OCI-LY3 (cell line): ENCODE data around the gene HOXB3.

Source experiments
- H2AFZ ChIP-seq: fragments of 200-600, 300-600 bp; shearing (Covaris generic); 2 replicates; pipeline ENCODE4 v1.6.0; 2014; ENCODE audit warnings: antibody characterized with exemption, low read depth, low read length
- H3K27ac ChIP-seq: fragments of 200-600, 300-600 bp; sonication (generic); 2 replicates; pipeline ENCODE4 v1.5.1; 2014; ENCODE audit warnings: mild to moderate bottlenecking, low read length, moderate library complexity, mixed read lengths
- H3K27me3 ChIP-seq: fragments of 200-600, 300-600 bp; sonication (generic); 2 replicates; pipeline ENCODE4 v1.6.1; 2014; ENCODE audit warnings: low read depth, low read length, mixed read lengths
- H3K36me3 ChIP-seq: fragments of 200-600, 300-600 bp; sonication (generic); replicated peaks from 2 replicates; pipeline ENCODE3; 2014; ENCODE audit warnings: low read depth, low read length, mixed read lengths
- H3K4me1 ChIP-seq: fragments of 300-600, 200-600 bp; sonication (generic); 2 replicates; pipeline ENCODE4 v1.6.1; 2014; ENCODE audit warnings: low read length, mixed read lengths
- H3K4me2 ChIP-seq: fragments of 200-600, 300-600 bp; sonication (generic); 2 replicates; pipeline ENCODE4 v1.6.1; 2014; ENCODE audit warnings: low read length, mixed read lengths
- H3K4me3 ChIP-seq: fragments of 300-600, 200-600 bp; sonication (generic); 2 replicates; pipeline ENCODE4 v1.5.1; 2014; ENCODE audit warnings: antibody characterized with exemption, mild to moderate bottlenecking, low read length, moderate library complexity
- H3K79me2 ChIP-seq: fragments of 300-600, 200-600 bp; shearing (Covaris generic); 2 replicates; pipeline ENCODE4 v1.6.1; 2014; ENCODE audit warnings: mild to moderate bottlenecking, low read length, mixed read lengths
- H3K9ac ChIP-seq: fragments of 300-600, 200-600 bp; shearing (Covaris generic); 2 replicates; pipeline ENCODE4 v1.6.0; 2014; ENCODE audit warnings: mild to moderate bottlenecking, low read length, moderate library complexity
- H3K9me3 ChIP-seq: fragments of 200-600, 300-600 bp; shearing (Covaris generic); 2 replicates; pipeline ENCODE4 v1.6.1; 2014; ENCODE audit warnings: low read length, mixed read lengths; ENCODE audit not compliant: insufficient read depth
- H4K20me1 ChIP-seq: fragments of 200-600, 300-600 bp; sonication (generic); 2 replicates; pipeline ENCODE4 v1.6.1; 2016; ENCODE audit warnings: low read length, mixed read lengths; ENCODE audit not compliant: insufficient read depth
- CTCF ChIP-seq: fragments of 200-600, 300-600 bp; sonication (generic); IDR thresholded peaks from 2 replicates; pipeline ENCODE4 v1.5.1; 2014; ENCODE audit warnings: antibody characterized with exemption, low read length, low read depth
- EZH2phosphoT487 ChIP-seq: fragments of 200-600 bp; shearing (Covaris generic); IDR thresholded peaks from 2 replicates; pipeline ENCODE4 v1.6.1; 2018; ENCODE audit warnings: antibody characterized with exemption, mixed run types, low read depth

HOXB3 gene

DNA sequence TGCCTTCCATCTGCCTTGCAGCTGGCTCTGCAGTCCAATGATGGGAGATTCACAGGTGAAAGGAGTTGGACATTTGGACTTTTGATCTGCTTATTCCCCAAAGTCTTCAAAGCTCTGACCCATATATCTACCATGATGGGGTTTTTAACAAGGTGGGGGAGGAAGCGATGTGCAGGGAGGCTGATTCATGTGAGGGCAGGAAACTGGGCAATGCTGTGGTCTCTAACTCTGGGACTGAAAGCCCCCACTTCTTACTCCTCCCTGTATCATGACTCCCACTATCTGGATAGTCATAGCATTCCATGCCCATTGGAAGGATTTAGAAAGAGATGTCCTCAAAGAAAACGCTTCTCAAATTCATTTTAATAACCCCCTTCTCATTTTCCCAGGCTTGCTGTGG, 75.6 kb downstream of the HOXB3 start:
- H3K4me2 ChIP-seq = peak overlapping the region; percentile 85
- no peaks in the 10 kb centered on the region for H3K36me3 ChIP-seq
- no peak for TF ChIP-seq EZH2phosphoT487
- no peak for TF ChIP-seq CTCF
- peak overlapping the region; percentile 95 for H3K27ac ChIP-seq
- H3K9me3 ChIP-seq = no peaks in the 10 kb centered on the region
- no peaks in the 10 kb centered on the region for H3K27me3 ChIP-seq
- peaks cover 82% of the 10 kb centered on the region for H3K4me1 ChIP-seq
- H2AFZ ChIP-seq = no peak overlapping the region
- peak overlapping the region; percentile 57 for H3K4me3 ChIP-seq
- H3K79me2 ChIP-seq = no peaks in the 10 kb centered on the region
- H3K9ac ChIP-seq = peak overlapping the region; percentile 95
- H4K20me1 ChIP-seq = no peaks in the 10 kb centered on the region

DNA sequence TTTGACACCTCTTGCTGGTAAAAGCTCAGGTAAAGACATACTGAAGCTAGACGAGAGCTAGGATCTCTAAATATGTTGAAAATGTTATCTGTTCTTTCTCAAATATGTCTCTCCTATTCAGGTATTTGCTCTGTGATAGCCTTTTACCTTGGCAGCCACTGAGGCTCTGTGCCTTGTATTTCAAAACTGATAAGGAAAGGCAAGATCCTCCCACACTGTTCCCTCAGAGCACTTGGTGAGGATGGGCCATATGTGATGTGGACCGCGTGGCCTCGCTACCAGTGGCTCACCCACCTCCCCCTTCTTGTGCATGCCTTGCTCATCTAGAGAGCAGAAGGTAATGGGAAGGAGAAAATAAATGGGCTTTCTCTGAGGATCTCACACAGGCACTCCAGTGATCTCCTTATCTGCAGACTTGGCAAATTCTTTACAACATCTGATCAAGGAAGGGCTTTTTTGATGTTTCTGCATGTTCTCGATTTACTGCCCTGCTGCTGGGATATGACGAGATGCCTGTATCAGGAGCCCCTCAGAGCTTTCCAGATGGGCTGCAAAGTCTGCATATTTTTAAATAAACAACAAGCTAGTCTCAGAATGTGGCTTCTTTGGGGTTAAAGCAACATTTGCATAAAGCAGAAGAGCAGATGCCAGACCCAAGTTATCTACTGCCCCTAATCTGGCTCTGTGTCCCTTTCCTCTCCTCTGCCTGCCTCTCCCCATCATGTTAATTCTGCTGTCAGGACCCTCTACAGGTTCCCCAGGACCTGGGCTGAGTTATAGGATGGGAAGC, 76.2 kb downstream of the HOXB3 start:
- no peak overlapping the region; the same call in 1 of the 2 replicates for H2AFZ ChIP-seq
- TF ChIP-seq CTCF (no peak), EZH2phosphoT487 (no peak)
- H3K27me3 ChIP-seq = no peaks in the 10 kb centered on the region
- no peaks in the 10 kb centered on the region for H3K9me3 ChIP-seq
- H3K9ac ChIP-seq = peak overlapping the region; percentile 95
- no peaks in the 10 kb centered on the region for H4K20me1 ChIP-seq
- H3K36me3 ChIP-seq = no peaks in the 10 kb centered on the region
- peak overlapping the region; percentile 57 for H3K4me3 ChIP-seq
- H3K79me2 ChIP-seq = no peaks in the 10 kb centered on the region
- H3K4me2 ChIP-seq = peak overlapping the region; percentile 85
- H3K27ac ChIP-seq = peak overlapping the region; percentile 95
- H3K4me1 ChIP-seq = peaks cover 82% of the 10 kb centered on the region

- no peak for TF ChIP-seq EZH2phosphoT487
- TF ChIP-seq CTCF = no peak
- peak overlapping the region; percentile 95 for H3K9ac ChIP-seq
- H3K79me2 ChIP-seq = no peaks in the 10 kb centered on the region
- no peaks in the 10 kb centered on the region for H3K27me3 ChIP-seq
- no peaks in the 10 kb centered on the region for H4K20me1 ChIP-seq
- H2AFZ ChIP-seq = peak overlapping the region; percentile 64; the same call in 1 of the 2 replicates
- peak overlapping the region; percentile 85 for H3K4me2 ChIP-seq
- no peaks in the 10 kb centered on the region for H3K36me3 ChIP-seq
- peak overlapping the region; percentile 95 for H3K27ac ChIP-seq
- no peaks in the 10 kb centered on the region for H3K9me3 ChIP-seq
- peak overlapping the region; percentile 57 for H3K4me3 ChIP-seq
- H3K4me1 ChIP-seq = peaks cover 77% of the 10 kb centered on the region
These were observed 76.9 kb downstream of the HOXB3 start for GRCh38 chr17:48513097-48513496.

DNA sequence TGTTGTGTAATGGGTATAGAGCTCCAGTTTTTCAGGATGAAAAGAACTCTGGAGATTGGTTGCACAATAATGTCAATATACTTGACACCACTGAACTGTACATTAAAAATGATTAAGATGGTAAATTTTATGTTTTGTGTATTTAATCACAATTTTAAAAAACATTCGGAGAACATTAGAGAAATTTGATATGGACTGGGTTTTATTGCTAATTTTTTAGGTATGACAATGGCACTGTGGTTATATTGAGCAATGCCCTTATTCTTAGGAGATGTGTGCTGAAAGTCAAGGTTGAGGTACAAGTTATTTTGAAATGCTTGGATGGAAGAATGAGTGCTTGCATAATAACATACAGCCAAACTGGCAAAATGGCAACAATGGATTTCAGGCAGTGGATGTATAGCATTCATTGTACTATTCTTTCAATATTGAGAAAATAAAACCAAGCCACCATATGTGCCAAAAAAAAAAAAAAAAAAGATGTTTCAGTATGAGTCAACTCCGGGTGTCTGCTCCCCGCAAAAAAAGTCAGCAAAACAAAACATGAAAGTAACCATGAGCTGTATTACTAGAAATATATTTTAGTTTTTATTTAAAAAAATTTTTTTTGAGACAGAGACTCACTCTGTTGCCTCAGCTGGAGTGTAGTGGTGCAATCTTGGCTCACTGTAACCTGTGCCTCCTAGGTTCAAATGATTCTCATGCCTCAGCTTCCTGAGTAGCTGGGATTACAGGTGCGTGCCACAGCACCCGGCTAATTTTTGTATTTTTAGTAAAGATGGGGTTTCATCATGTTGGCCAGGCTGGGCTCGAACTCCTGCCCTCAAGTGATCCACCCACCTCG, 79.1 kb downstream of the HOXB3 start:
- H3K4me1 ChIP-seq = peaks cover 76% of the 10 kb centered on the region
- TF ChIP-seq CTCF (no peak), EZH2phosphoT487 (no peak)
- H2AFZ ChIP-seq = no peak overlapping the region
- peak overlapping the region; percentile 68 for H3K9ac ChIP-seq
- H3K4me3 ChIP-seq = peak overlapping the region; percentile 31
- H3K27me3 ChIP-seq = no peaks in the 10 kb centered on the region
- no peaks in the 10 kb centered on the region for H3K79me2 ChIP-seq
- no peaks in the 10 kb centered on the region for H3K9me3 ChIP-seq
- peak overlapping the region; percentile 95 for H3K27ac ChIP-seq
- H3K4me2 ChIP-seq = peak overlapping the region; percentile 67
- no peaks in the 10 kb centered on the region for H3K36me3 ChIP-seq
- H4K20me1 ChIP-seq = no peaks in the 10 kb centered on the region
